ENCODE measurements around the gene IMP3.

GRCh38 chr15:75620058-75620820 is 19.8 kb downstream of the IMP3 start:
- TF ChIP-seq, protein P1, sequence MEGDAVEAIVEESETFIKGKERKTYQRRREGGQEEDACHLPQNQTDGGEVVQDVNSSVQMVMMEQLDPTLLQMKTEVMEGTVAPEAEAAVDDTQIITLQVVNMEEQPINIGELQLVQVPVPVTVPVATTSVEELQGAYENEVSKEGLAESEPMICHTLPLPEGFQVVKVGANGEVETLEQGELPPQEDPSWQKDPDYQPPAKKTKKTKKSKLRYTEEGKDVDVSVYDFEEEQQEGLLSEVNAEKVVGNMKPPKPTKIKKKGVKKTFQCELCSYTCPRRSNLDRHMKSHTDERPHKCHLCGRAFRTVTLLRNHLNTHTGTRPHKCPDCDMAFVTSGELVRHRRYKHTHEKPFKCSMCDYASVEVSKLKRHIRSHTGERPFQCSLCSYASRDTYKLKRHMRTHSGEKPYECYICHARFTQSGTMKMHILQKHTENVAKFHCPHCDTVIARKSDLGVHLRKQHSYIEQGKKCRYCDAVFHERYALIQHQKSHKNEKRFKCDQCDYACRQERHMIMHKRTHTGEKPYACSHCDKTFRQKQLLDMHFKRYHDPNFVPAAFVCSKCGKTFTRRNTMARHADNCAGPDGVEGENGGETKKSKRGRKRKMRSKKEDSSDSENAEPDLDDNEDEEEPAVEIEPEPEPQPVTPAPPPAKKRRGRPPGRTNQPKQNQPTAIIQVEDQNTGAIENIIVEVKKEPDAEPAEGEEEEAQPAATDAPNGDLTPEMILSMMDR (IDR thresholded peaks at IDR 0.05) = no peak
- TF ChIP-seq POLR2A (IDR thresholded peaks at IDR 0.05) = no peak

Measured in prostate gland (tissue), 2 donors.